GM12878 (cell line): ENCODE data around the gene SUPT3H. TPM values are rescaled to one million over a fixed set of nuclear protein-coding genes. Genes with fewer than 3 reads are reported as not detected.

ENCODE experiments used
- CHD1 ChIP-seq: IDR thresholded peaks from 2 replicates; pipeline ENCODE4 v1.6.1; 2012; ENCODE audit warnings: low read depth, low read length, improper control_type of control experiment
- GABPA ChIP-seq: IDR thresholded peaks from 2 replicates; pipeline ENCODE4 v1.6.1; 2014; ENCODE audit warnings: antibody characterized with exemption, low read depth, mild to moderate bottlenecking, inconsistent platforms
- GATAD2B ChIP-seq: fragments of 450-650 bp; conservative IDR thresholded peaks from 2 replicates; pipeline ENCODE4 v1.6.1; 2017; ENCODE audit warnings: low read depth, mild to moderate bottlenecking, moderate library complexity
- HDAC2 ChIP-seq: fragments of 200-600 bp; sonication (generic); IDR thresholded peaks from 2 replicates; pipeline ENCODE4 v1.6.1; 2017
- MEF2B ChIP-seq: fragments of 450-650 bp; IDR thresholded peaks from 2 replicates; pipeline ENCODE4 v1.6.1; 2018; ENCODE audit warnings: mild to moderate bottlenecking, moderate library complexity; ENCODE audit not compliant: partially characterized antibody, poor library complexity, severe bottlenecking
- MXI1 ChIP-seq: fragments of 150-350 bp; IDR thresholded peaks from 2 replicates; pipeline ENCODE4 v1.6.1; 2011; ENCODE audit warnings: low read depth, mild to moderate bottlenecking, inconsistent platforms, low read length, improper control_type of control experiment
- MYB ChIP-seq: fragments of 150-350 bp; IDR thresholded peaks from 2 replicates; pipeline ENCODE4 v1.6.1; 2014; ENCODE audit warnings: mild to moderate bottlenecking, low read depth, low read length, borderline replicate concordance
- NBN ChIP-seq: fragments of 450-650 bp; IDR thresholded peaks from 2 replicates; pipeline ENCODE4 v1.6.1; 2016
- PAX5 ChIP-seq: IDR thresholded peaks from 2 replicates; pipeline ENCODE4 v1.6.1; 2011; ENCODE audit warnings: low read depth, low read length, borderline replicate concordance
- POLR2AphosphoS5 ChIP-seq: IDR thresholded peaks from 2 replicates; pipeline ENCODE4 v1.6.1; 2011; ENCODE audit warnings: mild to moderate bottlenecking, low read length, inconsistent platforms
- RUNX3 ChIP-seq: IDR thresholded peaks from 2 replicates; pipeline ENCODE4 v1.6.1; 2012; ENCODE audit warnings: low read length, inconsistent platforms
- SMC3 ChIP-seq: IDR thresholded peaks from 2 replicates; pipeline ENCODE4 v1.6.1; 2011; ENCODE audit warnings: low read length, improper control_type of control experiment, borderline replicate concordance
- SREBF2 ChIP-seq: IDR thresholded peaks from 2 replicates; pipeline ENCODE4 v1.6.1; 2012; ENCODE audit warnings: mild to moderate bottlenecking, low read length
- ZBED1 ChIP-seq: IDR thresholded peaks from 2 replicates; pipeline ENCODE4 v1.6.1; 2016; ENCODE audit warnings: borderline replicate concordance
- polyA plus RNA-seq, 11 experiments: library from polyadenylated mRNA; depleted of rRNA in 4 of 11; unstranded in 6 of 11; stranded (reverse) in 5 of 11; fragments of >200 nt; fragmentation: Nextera tagmentation in 4 of 11; fragmentation: Illumina TruSeq in 1 of 11; extraction: Ambion mirVana in 4 of 11; extraction: Trizol in 1 of 11; gene quantifications; 1 replicate in 1 of 11; 2 replicates in 10 of 11; pipeline versions ENCODE4 v1.2.1 to v1.2.3, GENCODE V29; 2011 to 2016; ENCODE audit warnings: inconsistent platforms in 2 of 11, missing spikeins in 2 of 11, low read depth in 1 of 11
- total RNA-seq, 4 experiments: library from RNA; depleted of rRNA in 3 of 4; stranded (reverse); fragments of >200 nt in 3 of 4; fragmentation: Illumina TruSeq in 1 of 4; extraction: Trizol in 1 of 4; gene quantifications; 2 replicates each; pipeline versions ENCODE4 v1.2.1 to v1.2.3, GENCODE V29; 2013 to 2021
- TF ChIP-seq, protein P1 (sequence below): fragments of 450-650 bp; formaldehyde crosslinking; IDR thresholded peaks from 2 replicates; pipeline ENCODE4 v1.4.0; 2020; ENCODE audit warnings: mild to moderate bottlenecking, moderate library complexity
- TF ChIP-seq, protein P2 (sequence below): fragments of 450-650 bp; conservative IDR thresholded peaks from 2 replicates; pipeline ENCODE4 v1.6.1; 2017; ENCODE audit warnings: mild to moderate bottlenecking, moderate library complexity
- TF ChIP-seq, protein P3 (sequence below), 3 experiments: IDR thresholded peaks in 2 of 3; conservative IDR thresholded peaks in 1 of 3; 2 replicates each; pipeline ENCODE4 v1.5.1; 2011; ENCODE audit warnings: low read depth in 3 of 3, low read length in 3 of 3, mild to moderate bottlenecking in 3 of 3, control low read depth in 2 of 3, moderate library complexity in 2 of 3, inconsistent platforms in 1 of 3, mixed read lengths in 1 of 3; ENCODE audit not compliant: control insufficient read depth in 2 of 3, insufficient read depth in 1 of 3; ENCODE audit errors: extremely low read depth in 1 of 3
- TF ChIP-seq, protein P4 (sequence below): fragments of 450-650 bp; IDR thresholded peaks from 2 replicates; pipeline ENCODE4 v1.6.1; 2017; ENCODE audit warnings: mild to moderate bottlenecking, moderate library complexity

Gene SUPT3H
- total and polyA plus RNA-seq, 10 of the 15 experiments (the other 5 are each of a cell fraction or from before 2014, with no cell fraction given), result 0.51 to 3.7 (median 2.0) TPM

GRCh38 chr6:45377554-45378333, at the start of gene SUPT3H (continued):
- TF ChIP-seq MXI1, result 0 out of 2 replicates have a peak, but pooled peaks have one; percentile 23
- peak; percentile 15; the same call in 1 of the 2 replicates for TF ChIP-seq RUNX3
- TF ChIP-seq, protein P1, sequence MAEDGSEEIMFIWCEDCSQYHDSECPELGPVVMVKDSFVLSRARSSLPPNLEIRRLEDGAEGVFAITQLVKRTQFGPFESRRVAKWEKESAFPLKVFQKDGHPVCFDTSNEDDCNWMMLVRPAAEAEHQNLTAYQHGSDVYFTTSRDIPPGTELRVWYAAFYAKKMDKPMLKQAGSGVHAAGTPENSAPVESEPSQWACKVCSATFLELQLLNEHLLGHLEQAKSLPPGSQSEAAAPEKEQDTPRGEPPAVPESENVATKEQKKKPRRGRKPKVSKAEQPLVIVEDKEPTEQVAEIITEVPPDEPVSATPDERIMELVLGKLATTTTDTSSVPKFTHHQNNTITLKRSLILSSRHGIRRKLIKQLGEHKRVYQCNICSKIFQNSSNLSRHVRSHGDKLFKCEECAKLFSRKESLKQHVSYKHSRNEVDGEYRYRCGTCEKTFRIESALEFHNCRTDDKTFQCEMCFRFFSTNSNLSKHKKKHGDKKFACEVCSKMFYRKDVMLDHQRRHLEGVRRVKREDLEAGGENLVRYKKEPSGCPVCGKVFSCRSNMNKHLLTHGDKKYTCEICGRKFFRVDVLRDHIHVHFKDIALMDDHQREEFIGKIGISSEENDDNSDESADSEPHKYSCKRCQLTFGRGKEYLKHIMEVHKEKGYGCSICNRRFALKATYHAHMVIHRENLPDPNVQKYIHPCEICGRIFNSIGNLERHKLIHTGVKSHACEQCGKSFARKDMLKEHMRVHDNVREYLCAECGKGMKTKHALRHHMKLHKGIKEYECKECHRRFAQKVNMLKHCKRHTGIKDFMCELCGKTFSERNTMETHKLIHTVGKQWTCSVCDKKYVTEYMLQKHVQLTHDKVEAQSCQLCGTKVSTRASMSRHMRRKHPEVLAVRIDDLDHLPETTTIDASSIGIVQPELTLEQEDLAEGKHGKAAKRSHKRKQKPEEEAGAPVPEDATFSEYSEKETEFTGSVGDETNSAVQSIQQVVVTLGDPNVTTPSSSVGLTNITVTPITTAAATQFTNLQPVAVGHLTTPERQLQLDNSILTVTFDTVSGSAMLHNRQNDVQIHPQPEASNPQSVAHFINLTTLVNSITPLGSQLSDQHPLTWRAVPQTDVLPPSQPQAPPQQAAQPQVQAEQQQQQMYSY, result no peak
- TF ChIP-seq GABPA, result no peak
- TF ChIP-seq HDAC2, result no peak
- no peak for TF ChIP-seq MYB
- TF ChIP-seq, protein P2, sequence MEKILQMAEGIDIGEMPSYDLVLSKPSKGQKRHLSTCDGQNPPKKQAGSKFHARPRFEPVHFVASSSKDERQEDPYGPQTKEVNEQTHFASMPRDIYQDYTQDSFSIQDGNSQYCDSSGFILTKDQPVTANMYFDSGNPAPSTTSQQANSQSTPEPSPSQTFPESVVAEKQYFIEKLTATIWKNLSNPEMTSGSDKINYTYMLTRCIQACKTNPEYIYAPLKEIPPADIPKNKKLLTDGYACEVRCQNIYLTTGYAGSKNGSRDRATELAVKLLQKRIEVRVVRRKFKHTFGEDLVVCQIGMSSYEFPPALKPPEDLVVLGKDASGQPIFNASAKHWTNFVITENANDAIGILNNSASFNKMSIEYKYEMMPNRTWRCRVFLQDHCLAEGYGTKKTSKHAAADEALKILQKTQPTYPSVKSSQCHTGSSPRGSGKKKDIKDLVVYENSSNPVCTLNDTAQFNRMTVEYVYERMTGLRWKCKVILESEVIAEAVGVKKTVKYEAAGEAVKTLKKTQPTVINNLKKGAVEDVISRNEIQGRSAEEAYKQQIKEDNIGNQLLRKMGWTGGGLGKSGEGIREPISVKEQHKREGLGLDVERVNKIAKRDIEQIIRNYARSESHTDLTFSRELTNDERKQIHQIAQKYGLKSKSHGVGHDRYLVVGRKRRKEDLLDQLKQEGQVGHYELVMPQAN, result no peak
- TF ChIP-seq SREBF2, result no peak
- TF ChIP-seq CHD1, result no peak
- peak; percentile 14; the same call in 1 of the 2 replicates for TF ChIP-seq SMC3
- TF ChIP-seq, protein P3, sequence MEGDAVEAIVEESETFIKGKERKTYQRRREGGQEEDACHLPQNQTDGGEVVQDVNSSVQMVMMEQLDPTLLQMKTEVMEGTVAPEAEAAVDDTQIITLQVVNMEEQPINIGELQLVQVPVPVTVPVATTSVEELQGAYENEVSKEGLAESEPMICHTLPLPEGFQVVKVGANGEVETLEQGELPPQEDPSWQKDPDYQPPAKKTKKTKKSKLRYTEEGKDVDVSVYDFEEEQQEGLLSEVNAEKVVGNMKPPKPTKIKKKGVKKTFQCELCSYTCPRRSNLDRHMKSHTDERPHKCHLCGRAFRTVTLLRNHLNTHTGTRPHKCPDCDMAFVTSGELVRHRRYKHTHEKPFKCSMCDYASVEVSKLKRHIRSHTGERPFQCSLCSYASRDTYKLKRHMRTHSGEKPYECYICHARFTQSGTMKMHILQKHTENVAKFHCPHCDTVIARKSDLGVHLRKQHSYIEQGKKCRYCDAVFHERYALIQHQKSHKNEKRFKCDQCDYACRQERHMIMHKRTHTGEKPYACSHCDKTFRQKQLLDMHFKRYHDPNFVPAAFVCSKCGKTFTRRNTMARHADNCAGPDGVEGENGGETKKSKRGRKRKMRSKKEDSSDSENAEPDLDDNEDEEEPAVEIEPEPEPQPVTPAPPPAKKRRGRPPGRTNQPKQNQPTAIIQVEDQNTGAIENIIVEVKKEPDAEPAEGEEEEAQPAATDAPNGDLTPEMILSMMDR (IDR thresholded peaks at IDR 0.05 in 2 of 3, conservative IDR thresholded peaks at IDR 0.05 in 1 of 3; ENCODE audit: control insufficient read depth in 2 of 3, extremely low read depth in 1 of 3, insufficient read depth in 1 of 3, low read depth in 3 of 3, low read length in 3 of 3), result peak in 1 of 3 experiments; percentile 27; a peak in 1 of 6 replicates
- no peak for TF ChIP-seq MEF2B
- 0 out of 2 replicates have a peak, but pooled peaks have one; percentile 11 for TF ChIP-seq PAX5
- TF ChIP-seq, protein P4, sequence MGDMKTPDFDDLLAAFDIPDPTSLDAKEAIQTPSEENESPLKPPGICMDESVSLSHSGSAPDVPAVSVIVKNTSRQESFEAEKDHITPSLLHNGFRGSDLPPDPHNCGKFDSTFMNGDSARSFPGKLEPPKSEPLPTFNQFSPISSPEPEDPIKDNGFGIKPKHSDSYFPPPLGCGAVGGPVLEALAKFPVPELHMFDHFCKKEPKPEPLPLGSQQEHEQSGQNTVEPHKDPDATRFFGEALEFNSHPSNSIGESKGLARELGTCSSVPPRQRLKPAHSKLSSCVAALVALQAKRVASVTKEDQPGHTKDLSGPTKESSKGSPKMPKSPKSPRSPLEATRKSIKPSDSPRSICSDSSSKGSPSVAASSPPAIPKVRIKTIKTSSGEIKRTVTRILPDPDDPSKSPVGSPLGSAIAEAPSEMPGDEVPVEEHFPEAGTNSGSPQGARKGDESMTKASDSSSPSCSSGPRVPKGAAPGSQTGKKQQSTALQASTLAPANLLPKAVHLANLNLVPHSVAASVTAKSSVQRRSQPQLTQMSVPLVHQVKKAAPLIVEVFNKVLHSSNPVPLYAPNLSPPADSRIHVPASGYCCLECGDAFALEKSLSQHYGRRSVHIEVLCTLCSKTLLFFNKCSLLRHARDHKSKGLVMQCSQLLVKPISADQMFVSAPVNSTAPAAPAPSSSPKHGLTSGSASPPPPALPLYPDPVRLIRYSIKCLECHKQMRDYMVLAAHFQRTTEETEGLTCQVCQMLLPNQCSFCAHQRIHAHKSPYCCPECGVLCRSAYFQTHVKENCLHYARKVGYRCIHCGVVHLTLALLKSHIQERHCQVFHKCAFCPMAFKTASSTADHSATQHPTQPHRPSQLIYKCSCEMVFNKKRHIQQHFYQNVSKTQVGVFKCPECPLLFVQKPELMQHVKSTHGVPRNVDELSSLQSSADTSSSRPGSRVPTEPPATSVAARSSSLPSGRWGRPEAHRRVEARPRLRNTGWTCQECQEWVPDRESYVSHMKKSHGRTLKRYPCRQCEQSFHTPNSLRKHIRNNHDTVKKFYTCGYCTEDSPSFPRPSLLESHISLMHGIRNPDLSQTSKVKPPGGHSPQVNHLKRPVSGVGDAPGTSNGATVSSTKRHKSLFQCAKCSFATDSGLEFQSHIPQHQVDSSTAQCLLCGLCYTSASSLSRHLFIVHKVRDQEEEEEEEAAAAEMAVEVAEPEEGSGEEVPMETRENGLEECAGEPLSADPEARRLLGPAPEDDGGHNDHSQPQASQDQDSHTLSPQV, result peak; percentile 88
- peak; percentile 84 for TF ChIP-seq POLR2AphosphoS5
- TF ChIP-seq GATAD2B, result peak; percentile 65; the same call in 1 of the 2 replicates
- TF ChIP-seq ZBED1, result no peak
- no peak for TF ChIP-seq NBN
